ENCODE data around the gene HYAL1. TPM values are rescaled to one million over a fixed set of nuclear protein-coding genes. Genes with fewer than 3 reads are reported as not detected.

The HYAL1 gene
- total and polyA plus RNA-seq, 2 experiments from 2014 or later = 3.3 to 5.0 TPM

DNA sequence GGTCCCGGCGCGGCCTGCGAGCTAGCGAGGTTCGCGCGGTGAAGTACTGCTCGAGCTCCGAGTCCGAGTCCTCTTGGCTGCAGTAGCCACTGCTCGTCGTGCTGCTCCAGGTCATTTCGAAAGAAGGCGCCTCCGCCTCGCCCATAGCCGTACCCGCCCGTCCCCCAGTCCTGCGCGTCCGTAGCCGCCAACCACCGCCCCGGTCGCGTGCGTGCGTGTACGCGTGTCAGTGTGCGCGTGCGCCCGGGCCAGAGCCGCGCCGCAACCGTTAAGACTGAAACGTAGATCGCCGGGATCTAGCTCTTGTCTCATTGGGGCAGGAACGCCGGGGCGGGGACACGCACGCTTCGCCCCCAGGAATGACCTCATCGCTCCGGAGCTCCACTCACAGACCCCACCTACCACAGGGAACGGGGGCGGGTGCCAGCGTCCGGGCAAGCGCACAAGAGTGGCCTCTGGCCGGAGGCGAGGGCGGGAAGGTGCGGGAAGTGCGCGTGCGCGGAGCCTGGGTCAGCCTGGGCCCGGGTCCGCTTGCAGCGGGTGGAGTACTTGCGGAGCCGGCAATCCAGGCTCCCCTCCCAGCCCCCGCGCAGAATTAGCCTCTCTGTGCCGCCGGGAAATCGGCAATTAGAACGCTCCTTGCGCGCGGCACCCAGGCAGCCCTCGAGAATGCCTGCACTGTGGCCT lies 33.9 kb upstream of the HYAL1 start:
- peak; percentile 100 for DNase-seq (ENCODE audit: low read depth in 1 of 2, low spot score in 1 of 2)
- no peaks in the 10 kb centered on the region for H3K36me3 ChIP-seq
- no peaks in the 10 kb centered on the region for H3K9me3 ChIP-seq (ENCODE audit: low read depth)
- H3K4me3 ChIP-seq = peak overlapping the region; percentile 59
- TF ChIP-seq, protein P1, sequence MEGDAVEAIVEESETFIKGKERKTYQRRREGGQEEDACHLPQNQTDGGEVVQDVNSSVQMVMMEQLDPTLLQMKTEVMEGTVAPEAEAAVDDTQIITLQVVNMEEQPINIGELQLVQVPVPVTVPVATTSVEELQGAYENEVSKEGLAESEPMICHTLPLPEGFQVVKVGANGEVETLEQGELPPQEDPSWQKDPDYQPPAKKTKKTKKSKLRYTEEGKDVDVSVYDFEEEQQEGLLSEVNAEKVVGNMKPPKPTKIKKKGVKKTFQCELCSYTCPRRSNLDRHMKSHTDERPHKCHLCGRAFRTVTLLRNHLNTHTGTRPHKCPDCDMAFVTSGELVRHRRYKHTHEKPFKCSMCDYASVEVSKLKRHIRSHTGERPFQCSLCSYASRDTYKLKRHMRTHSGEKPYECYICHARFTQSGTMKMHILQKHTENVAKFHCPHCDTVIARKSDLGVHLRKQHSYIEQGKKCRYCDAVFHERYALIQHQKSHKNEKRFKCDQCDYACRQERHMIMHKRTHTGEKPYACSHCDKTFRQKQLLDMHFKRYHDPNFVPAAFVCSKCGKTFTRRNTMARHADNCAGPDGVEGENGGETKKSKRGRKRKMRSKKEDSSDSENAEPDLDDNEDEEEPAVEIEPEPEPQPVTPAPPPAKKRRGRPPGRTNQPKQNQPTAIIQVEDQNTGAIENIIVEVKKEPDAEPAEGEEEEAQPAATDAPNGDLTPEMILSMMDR (IDR thresholded peaks at IDR 0.05; ENCODE audit: low read depth, low read length) = no peak
- H3K4me1 ChIP-seq (ENCODE audit: low read depth) = peaks cover 11% of the 10 kb centered on the region
- peak overlapping the region; percentile 87 for H3K27ac ChIP-seq
- peaks cover 31% of the 10 kb centered on the region for H3K27me3 ChIP-seq

DNA sequence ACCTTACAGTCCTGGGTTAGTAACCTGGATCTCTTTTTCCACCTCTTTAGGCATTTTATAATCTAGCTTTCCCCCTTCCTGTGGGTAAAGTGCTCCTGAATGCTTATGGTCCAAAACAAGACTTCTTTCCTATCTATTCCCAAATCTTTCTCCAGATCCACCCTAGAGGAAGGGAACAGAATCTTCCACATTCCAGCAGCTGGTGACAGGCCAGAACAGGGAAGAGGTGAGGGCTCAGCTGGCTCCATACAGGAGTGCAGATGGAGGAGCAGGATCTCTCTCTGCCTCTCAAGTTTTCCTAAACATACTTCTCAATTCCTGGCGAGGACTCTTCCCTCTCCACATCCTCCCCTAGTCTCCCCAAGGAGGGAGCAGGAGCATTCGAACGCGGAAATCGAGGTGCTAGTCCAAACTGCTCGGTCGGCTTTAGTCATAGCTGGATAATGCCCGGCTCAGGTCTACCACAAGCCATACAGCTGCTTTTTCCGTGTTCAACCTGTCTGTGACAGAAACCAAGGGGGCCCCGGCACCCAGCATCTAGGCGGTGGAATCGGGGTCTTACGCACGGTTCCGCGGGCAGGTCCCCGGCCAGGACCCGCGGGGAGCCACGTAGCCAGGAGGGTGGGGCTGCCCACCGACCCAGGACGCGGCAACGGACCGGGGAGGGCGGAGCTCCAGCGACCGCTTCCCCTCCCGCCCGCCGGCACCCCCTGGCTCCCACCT lies 33.2 kb upstream of the HYAL1 start:
- DNase-seq (ENCODE audit: low read depth in 1 of 2, low spot score in 1 of 2) = no peak
- Histone ChIP-seq H3K9me3 (ENCODE audit: low read depth) (no peaks in the 10 kb centered on the region), H3K4me3 (peak overlapping the region; percentile 59), H3K27me3 (peaks cover 24% of the 10 kb centered on the region), H3K4me1 (ENCODE audit: low read depth) (peaks cover 11% of the 10 kb centered on the region), H3K36me3 (peaks cover 6% of the 10 kb centered on the region), H3K27ac (peak overlapping the region; percentile 87)
- TF ChIP-seq, protein P1 (IDR thresholded peaks at IDR 0.05; ENCODE audit: low read depth, low read length) = no peak

DNA sequence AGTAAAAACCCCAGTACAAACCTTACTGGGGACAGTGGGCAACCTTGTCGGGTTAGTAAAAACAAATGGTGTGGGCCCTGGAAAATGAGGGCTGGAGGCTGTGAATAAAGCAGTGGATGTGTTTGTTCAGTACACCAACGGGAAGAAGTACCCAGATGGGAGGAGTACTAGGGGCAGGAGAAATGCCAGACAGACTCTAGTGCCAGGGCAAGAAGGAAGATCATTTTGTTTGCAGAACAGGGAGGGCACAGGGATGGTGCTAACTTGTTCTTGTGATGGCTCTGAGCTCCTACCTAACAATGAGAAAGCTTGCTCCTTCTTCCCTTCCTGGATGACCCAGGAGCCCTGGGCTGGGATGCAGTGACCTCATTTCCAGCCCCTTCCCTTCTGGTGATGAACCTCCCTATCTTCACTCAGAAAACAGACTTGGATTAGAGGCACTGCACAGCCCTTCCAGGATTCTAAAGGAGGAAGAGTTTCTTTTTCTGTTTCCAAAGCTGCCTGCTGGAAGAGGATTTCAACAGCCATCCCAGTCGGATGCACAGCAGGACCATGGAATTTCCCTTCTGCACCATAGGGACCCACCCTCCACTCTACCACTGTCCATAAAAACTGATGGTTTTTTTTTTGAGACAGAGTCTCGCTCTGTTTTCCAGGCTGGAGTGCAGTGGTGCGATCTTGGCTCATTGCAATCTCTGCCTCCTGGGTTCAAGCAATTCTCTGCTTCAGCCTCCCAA lies 31.1 kb upstream of the HYAL1 start:
- Histone ChIP-seq H3K27ac (peak overlapping the region; percentile 9), H3K9me3 (ENCODE audit: low read depth) (no peaks in the 10 kb centered on the region), H3K36me3 (peaks cover 27% of the 10 kb centered on the region), H3K4me3 (no peak overlapping the region), H3K4me1 (ENCODE audit: low read depth) (peaks cover 11% of the 10 kb centered on the region), H3K27me3 (peaks cover 3% of the 10 kb centered on the region)
- no peak for DNase-seq (ENCODE audit: low read depth in 1 of 2, low spot score in 1 of 2)
- TF ChIP-seq, protein P1 (IDR thresholded peaks at IDR 0.05; ENCODE audit: low read depth, low read length) = no peak

DNA sequence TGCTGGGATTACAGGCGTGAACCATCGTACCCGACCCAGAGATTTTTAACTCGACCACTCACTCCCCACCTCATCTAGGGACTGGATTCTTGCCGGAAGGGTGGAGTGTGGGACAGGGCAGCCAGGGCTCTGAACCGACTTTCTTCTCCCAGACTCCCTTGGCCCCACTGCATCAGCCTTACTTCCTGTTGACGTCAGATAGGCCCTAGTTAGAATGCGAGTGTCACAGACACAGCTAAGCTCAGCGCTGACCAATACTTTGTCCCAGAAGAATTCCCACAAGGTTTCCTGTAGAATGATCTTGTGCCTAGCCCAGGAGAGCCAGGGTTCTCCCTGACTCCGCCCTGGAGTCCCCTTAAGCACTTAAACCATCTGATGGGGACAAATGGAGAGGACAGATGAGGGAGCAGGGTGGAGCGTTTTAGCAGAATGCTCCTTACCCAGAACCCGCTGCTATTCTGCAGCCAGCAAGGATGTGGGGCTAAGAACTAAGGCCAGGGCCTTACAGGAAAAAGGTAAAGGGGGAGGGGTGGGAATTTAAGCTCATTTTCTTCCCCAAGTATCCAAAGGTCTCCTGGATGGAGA lies 30.5 kb upstream of the HYAL1 start:
- no peak overlapping the region for H3K4me3 ChIP-seq

More for the DNA sequence above, 30.5 kb upstream of the HYAL1 start:
- H3K36me3 ChIP-seq = peaks cover 31% of the 10 kb centered on the region
- H3K9me3 ChIP-seq (ENCODE audit: low read depth) = no peaks in the 10 kb centered on the region
- H3K27ac ChIP-seq = peak overlapping the region; percentile 9
- DNase-seq (ENCODE audit: low read depth in 1 of 2, low spot score in 1 of 2) = peak in 1 of 2 donors; percentile 89
- no peaks in the 10 kb centered on the region for H3K27me3 ChIP-seq
- peaks cover 11% of the 10 kb centered on the region for H3K4me1 ChIP-seq (ENCODE audit: low read depth)
- TF ChIP-seq, protein P1 (IDR thresholded peaks at IDR 0.05; ENCODE audit: low read depth, low read length) = no peak

Data from cardiac muscle cell (in vitro differentiated cells and primary cell).